T-helper 9 cell (primary cell): ENCODE data around the gene MARCHF7.

Experiments
- DNase-seq: peaks from one replicate; pipeline ENCODE4 v3.0.0-alpha.2; 2020

MARCHF7 gene

DNA sequence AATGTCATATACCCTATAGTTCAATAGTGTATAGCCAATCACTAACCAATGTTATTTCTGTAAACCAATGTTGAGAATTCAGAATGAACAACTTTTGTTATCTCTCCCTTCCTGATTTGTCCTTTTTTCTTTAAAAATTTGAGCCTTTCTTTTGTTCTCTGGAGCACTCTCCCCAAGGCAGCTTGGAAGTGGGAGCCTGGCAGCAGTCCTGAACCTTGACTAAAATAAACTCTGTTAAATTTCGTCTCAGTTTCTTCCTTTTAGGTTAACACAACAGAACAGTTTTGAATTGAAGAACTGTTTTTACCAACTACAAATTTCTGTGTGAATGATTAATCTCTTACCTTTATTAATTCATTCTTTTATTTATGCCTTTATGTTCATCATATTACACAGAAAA lies 49.8 kb downstream of the MARCHF7 start:
- DNase-seq, result no peak
